ENCODE results near the gene PRPF40B.
"Not testable (repeated sequence)": the region's sequence is repeated elsewhere in the genome, so short reads cannot be mapped to it uniquely, and the experiment has no call there.

Gene PRPF40B

DNA sequence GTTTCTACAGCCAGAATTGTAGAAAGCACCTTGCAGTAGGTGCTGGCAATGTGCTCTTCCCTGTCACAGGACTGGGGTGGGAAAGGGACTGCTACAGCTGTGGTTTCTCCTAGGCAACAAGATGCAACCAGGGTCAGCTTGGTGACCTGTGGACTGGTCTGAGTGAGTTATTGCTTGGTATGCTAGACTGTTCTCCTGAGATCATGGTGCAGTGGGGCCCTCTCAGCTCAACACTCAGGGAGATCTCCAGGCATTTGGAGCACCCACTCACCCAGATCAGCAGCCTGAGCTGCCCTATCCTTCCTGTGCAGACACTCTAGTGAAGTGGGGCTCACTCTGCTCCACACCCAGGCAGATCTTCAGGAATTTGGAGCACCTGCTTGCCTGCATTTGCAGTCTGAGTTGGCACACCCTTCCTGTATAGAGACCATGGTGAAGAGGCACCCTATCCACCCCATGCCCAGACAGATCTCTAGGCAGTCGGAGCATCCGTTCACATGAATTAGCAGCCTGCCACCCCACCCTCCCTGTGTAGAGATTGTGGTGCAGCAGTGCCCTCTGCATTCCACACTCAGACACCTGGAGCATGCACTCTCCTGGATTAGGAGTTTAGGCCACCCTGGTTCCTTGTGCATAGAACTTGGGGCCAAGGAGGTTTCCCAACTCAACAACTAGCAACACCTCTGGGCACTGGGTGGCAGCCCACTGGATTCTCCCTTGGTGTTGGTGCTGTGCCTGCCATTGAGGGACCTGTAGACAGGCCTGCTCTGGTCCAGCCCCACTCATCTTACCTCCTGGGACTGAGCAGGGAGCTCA is 14.1 kb upstream of the PRPF40B start:
- no peak for DNase-seq (ENCODE audit: low read depth)

- no peak for DNase-seq (ENCODE audit: low read depth)
Observed at GRCh38 chr12:49609875-49610154, 13.5 kb upstream of the PRPF40B start.

GRCh38 chr12:49610785-49611184 is 12.6 kb upstream of the PRPF40B start:
- DNase-seq (ENCODE audit: low read depth) = not testable (repeated sequence)

DNA sequence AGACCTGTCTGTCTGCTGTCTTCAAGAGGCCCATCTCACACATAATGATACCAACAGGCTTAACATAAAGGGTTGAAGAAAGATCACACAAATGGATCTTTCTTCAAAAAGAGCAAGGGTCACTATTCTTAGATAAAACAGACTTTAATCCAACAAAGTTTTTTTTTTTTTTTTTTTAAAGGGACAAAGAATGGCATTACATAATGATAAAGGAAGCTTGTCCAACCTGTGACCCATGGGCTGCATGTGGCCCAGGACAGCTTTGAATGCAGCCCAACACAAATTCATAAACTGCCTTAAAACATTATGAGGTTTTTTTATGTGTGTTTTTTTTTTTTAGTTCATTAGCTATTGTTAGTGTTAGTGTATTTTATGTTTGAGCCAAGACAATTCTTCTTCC is 11.2 kb upstream of the PRPF40B start:
- no peak for DNase-seq (ENCODE audit: low read depth)

DNA sequence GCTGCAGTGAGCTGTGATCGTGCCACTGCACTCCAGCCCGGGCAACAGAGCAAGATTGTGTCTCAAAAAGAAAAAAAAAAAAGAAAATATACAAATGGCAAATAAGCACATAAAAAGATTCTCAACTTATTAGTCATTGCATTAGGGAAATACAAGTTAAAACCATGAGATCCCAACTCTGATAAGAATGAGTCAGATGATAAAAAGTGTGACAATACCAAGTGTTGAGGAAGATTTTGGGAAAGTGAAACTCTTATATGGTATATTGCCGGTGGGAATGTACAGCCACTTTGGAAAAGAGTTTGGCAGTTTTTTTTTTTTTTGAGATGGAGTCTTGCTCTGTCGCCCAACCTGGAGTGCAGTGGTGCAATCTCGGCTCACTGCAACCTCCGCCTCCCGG is 7.6 kb upstream of the PRPF40B start:
- no peak for DNase-seq (ENCODE audit: low read depth)

- no peak for DNase-seq (ENCODE audit: low read depth)
Observed at GRCh38 chr12:49616533-49617219, 6.7 kb upstream of the PRPF40B start.

DNA sequence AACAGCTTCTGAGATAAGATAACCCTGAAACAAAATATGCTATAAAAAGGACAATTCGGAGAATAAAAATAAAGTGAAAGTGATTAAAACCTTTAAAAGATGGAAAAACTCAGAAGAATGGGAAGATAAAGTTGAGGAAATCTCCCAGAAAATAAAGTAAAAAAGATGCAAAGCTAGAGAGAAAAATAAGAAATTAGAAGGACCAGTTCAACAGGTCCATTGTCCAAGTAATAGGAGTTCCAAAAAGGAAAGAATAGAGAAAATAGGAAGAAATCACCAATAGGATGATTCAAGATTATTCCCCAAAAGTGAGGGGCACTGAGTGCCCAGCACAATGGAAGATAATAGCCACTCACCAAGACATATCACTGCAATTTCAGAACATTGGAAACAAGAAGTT is 4.8 kb upstream of the PRPF40B start:
- no peak for DNase-seq (ENCODE audit: low read depth)

- no peak for DNase-seq (ENCODE audit: low read depth)
Observed at GRCh38 chr12:49619286-49619685, 4.1 kb upstream of the PRPF40B start.

DNA sequence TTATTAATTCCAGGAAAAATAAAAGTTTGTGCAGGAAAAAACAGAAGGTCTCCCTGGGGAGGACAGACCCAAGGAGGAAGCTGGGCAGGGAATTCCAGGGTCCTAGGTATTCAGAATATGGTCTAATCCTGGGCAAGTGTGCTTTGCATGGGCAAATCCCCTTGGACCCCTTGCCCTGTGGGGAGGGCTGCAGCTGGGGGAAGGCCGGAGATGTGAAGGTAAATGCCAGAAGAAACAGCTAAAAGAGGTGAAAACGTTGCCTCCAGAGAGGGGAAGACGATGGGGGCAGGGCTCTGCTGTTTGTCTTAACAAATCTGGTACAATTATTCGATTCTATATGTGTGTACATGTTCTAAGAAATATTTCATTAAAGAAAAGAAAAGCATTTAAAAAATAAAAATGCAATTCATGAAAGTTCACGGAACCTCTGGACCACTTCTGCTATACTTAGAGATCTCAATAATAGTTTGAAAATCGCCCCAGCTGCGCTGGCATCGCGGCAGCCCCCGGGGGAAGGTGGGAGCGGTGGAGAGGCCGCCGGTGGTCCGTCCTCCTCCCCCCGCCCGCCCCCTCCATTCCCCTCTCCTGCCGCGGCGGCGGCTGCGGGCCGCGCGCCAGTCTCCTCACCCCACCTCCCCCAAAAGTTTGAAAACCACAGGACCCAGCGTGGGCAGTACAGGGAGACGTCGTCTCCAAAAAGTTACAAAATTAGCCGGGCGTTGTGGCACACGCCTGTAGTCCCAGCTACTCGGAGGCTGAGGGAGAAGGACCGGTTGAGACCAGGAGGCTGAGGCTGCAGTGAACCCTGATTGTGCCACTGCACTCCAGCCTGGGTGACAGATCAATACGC is 1.5 kb upstream of the PRPF40B start:
- DNase-seq (ENCODE audit: low read depth) = no peak

DNA sequence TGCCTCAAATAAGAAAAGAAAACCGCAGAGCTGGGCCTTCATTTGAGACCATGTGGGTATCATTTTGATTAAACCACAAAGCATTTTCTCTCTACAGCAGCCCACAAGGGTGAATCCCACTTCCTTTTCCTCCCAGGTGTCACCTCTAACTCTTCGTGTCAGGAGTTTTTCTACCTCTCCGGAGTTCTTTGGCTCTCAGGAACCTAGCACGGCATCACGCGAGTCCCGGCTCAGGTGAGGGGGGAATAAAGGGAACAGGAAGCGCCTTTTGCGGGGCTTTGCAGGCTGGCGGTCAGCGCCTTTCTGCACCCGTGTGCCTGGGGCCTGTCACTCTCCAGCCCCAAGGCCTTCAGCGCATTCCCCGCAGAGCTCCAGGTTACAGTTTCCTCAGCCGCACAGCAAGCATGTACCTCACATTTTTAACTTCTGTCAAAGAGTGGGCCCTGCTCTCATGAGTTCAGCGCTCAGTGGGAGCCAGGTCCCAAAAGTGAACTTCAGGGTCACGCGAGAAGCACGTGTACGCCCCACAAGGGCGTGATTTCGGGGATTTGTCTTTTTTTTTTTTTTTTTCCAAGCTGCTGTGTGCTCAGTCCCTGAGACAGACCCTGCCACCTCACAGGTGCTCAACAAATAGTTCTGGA is 740 bp upstream of the PRPF40B start:
- peak; percentile 36 for DNase-seq (ENCODE audit: low read depth)

DNA sequence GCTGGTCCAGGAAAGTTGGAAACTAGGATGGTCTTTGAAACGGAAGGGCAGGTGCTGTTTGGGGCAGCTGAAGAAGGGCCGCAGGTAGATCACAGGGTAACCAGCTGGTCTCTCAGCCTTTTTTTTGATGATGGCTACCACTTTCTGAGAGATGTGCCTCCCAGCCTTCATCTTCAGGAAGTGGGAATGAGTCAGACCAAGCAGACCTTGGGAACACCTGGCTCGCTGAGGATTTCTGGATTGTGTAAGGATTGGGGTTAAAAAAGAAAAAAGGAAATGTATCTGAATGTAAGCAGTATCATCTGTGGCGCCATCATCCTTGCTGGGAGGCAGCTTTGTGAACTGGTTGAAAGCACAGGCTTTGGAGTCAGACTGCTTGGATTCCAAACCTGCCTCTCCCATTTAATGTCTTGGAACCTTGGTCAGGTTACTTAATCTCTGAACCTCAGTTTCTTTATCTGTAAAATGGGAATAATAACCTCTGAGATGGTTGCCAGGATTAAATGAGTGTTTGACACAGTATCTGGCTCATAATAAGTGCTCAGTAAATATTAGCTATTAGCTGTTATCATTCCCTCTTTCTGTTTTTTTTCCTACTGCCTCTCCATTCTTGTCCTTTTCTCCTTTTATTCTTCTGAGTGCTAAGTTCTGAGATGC is 1.7 kb downstream of the PRPF40B start:
- DNase-seq (ENCODE audit: low read depth) = no peak

DNA sequence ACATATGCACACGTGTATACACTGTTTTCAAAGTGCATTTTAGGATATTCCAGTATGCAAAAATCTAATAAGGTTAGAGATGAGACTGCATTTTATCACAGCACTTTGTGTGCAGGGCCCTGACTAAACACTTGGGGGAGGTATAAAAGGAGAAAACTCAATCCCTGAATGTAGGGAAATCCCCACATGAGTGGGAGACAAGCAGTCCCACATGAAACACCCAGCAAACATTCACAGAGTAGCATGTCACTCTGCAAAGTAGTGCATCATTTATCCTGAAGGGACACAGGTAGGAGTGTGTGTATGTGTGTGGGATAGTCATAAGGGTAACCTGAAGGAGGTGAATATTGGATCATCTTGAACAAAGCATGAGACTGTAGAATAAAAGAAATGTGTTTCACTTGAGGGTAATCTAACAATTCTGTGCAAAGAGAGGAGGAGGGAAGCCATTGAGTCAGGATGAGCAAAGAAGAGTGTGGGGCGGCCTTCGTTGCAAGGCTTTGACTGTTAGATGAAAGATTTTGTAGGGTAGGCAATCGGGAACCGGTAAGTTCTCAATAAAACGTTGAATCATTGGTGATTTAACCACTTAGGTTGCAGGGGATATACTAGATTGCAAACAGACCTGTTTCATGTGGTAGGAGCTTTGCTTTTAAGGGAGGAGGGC is 2.9 kb downstream of the PRPF40B start:
- no peak for DNase-seq (ENCODE audit: low read depth)

DNA sequence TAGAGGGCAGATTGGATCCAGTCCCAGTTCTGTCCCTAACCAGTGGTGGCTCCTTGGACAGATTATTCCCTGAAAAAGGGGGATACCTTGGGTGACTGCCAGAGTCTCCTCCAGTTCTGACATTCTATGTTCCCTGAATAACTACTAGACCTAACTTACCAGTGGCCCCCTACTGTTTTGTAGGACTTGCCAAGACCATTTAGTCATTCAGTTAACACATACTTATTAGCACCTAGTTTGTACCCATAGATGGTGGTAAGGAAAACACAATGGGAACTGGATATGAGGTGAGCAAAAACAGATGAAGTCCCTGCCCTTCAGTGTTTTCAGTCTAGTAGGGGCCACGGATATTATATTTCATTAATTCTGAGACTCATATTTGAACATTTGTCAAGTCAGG is 3.5 kb downstream of the PRPF40B start:
- DNase-seq (ENCODE audit: low read depth) = no peak

DNA sequence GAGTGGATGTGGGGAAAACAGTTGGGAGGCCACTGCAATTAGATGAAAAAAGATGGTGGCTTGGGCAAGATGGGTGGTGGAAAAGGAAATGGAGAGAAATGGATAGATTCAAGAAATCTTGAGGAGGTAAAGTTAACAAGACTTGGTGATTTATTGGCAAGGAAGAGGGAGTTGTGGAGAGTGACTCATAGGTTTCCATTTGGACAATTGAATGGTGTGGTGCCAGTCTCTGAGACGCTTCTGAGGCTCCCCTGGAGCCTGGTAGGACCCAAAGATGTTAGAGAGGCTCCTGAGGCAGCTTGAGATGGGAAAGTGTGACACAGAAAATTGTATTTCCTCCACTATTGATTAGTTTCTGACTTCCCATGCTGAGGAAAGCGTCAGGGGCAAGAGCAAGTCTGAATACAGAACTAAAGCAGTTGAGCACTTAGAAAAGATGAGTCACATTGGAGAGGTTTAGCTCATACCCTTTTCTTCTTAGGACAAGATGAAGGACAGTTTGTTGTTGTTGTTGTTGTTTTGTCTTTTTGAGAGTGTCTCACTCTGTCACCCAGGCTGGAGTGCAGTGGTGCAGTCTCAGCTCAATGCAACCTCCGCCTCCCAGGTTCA is 4.5 kb downstream of the PRPF40B start:
- DNase-seq (ENCODE audit: low read depth) = no peak

GRCh38 chr12:49631336-49631907 is 8.1 kb downstream of the PRPF40B start:
- DNase-seq (ENCODE audit: low read depth) = no peak

DNA sequence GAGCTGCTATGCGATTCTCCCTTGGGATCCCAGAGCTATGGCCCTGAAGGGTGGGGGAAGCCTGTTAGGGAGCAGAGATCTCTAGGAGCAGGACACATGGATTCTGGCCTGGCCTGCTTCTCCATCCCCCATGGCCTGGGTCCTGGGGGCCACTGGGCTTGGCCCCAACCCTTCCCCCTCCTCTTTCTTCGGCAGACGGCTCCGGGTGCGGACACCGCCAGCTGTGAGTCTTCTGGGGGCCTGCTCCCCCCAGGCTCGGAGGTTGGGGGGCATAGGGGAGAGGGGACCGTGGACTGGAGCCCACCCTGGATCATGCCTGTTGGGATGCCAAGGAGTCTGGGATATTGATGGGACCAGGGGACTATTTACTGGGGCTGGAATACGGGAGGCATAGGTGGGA is 9.0 kb downstream of the PRPF40B start:
- no peak for DNase-seq (ENCODE audit: low read depth)

- DNase-seq (ENCODE audit: low read depth) = no peak
Observed at GRCh38 chr12:49632986-49633702, 9.8 kb downstream of the PRPF40B start.

DNA sequence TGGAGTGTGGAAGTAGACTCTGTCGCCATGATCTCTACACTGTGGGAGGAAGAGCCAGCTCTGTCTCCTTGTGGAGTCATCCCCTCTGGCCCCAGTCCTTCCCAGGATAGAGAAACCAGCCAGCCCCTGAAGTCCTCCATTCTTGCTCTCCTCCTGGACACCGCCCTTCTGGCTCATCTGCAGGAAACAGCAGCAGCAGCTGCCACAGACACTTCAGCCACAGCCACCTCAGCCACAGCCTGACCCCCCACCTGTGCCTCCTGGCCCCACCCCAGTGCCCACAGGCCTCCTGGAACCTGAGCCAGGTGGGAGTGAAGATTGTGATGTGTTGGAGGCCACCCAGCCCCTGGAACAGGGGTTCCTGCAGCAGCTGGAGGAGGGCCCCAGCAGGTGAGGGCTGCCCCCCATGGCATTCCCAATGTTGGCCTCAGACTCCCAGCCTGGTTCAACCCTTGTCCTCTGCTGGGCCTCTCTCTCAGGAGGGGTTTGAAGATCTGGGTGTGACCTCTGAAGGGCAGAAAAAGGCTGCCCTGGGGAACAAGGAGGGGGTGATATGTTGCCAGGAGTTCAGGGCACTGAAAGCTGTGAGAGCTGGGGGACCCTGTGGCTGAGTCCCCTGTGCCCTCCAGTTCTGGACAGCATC is 10.5 kb downstream of the PRPF40B start:
- no peak for DNase-seq (ENCODE audit: low read depth)

GRCh38 chr12:49635036-49635435 is 11.7 kb downstream of the PRPF40B start:
- no peak for DNase-seq (ENCODE audit: low read depth)
